HCT116 (cell line): ENCODE data around the gene POLH. TPM values are rescaled to one million over a fixed set of nuclear protein-coding genes. Genes with fewer than 3 reads are reported as not detected.

ENCODE experiments used
- ATAC-seq: fragments of 200-7000 bp; cut with Tn5 transposase; 2 replicates; pipeline ENCODE4 v1.9.1; 2020; ENCODE audit warnings: mild to moderate bottlenecking, moderate library complexity
- BruUV-seq: library from RNA; stranded (reverse); fragments of 400-500 nt; replicated peaks from 2 replicates; lab custom pipeline; 2021; lab: Mats Ljungman, UMichigan
- CTCF ChIA-PET: fragments of 300-600 bp; sonication (Branson Sonifier 250); formaldehyde crosslinking; loops from one replicate; lab custom pipeline; 2021; ENCODE audit warnings: antibody characterized with exemption; lab: Charles Lee
- POLR2A ChIA-PET: fragments of 300-600, 350-600 bp; sonication (Branson Sonifier 250); formaldehyde crosslinking; loops from one replicate; lab custom pipeline; 2021; ENCODE audit warnings: antibody characterized with exemption; lab: Charles Lee
- RAD21 ChIA-PET, 2 experiments: fragments of 300-600 bp; sonication (Branson Sonifier 250); formaldehyde crosslinking; loops; one replicate each; lab custom pipeline; 2023; ENCODE audit warnings: low total read pairs in 2 of 2; ENCODE audit not compliant: uncharacterized antibody in 2 of 2, unreplicated experiment in 2 of 2, low non-redundant PET in 1 of 2; lab: Charles Lee
- DNase-seq: peaks from one replicate; pipeline ENCODE4 v3.0.0-alpha.2; 2010; ENCODE audit warnings: low read depth, low spot score
- H2AFZ ChIP-seq: fragments of 200-600 bp; shearing (Covaris generic), sonication (generic); 2 replicates; pipeline ENCODE4 v1.6.1; 2017; ENCODE audit warnings: low read depth, mixed run types, mixed read lengths, antibody characterized with exemption, low read length; ENCODE audit not compliant: poor library complexity, severe bottlenecking
- H3K27ac ChIP-seq: 2 replicates; pipeline ENCODE4 v1.5.1; 2012; ENCODE audit warnings: low read depth, low read length
- H3K27me3 ChIP-seq: fragments of 200-600 bp; sonication (generic); 2 replicates; pipeline ENCODE4 v1.6.1; 2016; ENCODE audit warnings: mixed run types, low read length, mixed read lengths; ENCODE audit not compliant: insufficient read depth
- H3K36me3 ChIP-seq, 2 experiments: fragments of 200-500 bp in 1 of 2; fragments of 200-600 bp in 1 of 2; sonication (Bioruptor generic) in 1 of 2; sonication (generic) in 1 of 2; 2 replicates each; pipeline versions ENCODE4 v1.5.1 to v1.6.1; 2014 to 2016; ENCODE audit warnings: low read length in 2 of 2, inconsistent platforms in 1 of 2, mixed read lengths in 1 of 2, mixed run types in 1 of 2; ENCODE audit not compliant: insufficient read depth in 2 of 2, control insufficient read depth in 1 of 2
- H3K4me1 ChIP-seq, 2 experiments: fragments of 200-600 bp in 1 of 2; sonication (generic) in 1 of 2; 2 replicates each; pipeline versions ENCODE4 v1.5.1 to v1.6.1; 2012 to 2017; ENCODE audit warnings: low read length in 2 of 2, inconsistent platforms in 1 of 2, mild to moderate bottlenecking in 1 of 2, mixed read lengths in 1 of 2, mixed run types in 1 of 2, moderate library complexity in 1 of 2; ENCODE audit not compliant: insufficient read depth in 2 of 2, control insufficient read depth in 1 of 2
- H3K4me2 ChIP-seq: fragments of 200-600 bp; sonication (generic); 2 replicates; pipeline ENCODE4 v1.6.1; 2017; ENCODE audit warnings: mixed run types, low read length, mixed read lengths
- H3K4me3 ChIP-seq, 2 experiments: fragments of 200-600 bp in 1 of 2; sonication (generic) in 1 of 2; replicated peaks in 1 of 2; 2 replicates each; pipeline ENCODE4 v1.5.1; 2011 to 2016; ENCODE audit warnings: low read length in 2 of 2, control low read depth in 1 of 2, low read depth in 1 of 2, mild to moderate bottlenecking in 1 of 2, mixed read lengths in 1 of 2, mixed run types in 1 of 2
- H3K79me2 ChIP-seq: fragments of 200-600 bp; sonication (generic); 2 replicates; pipeline ENCODE4 v1.6.1; 2017; ENCODE audit warnings: mild to moderate bottlenecking, mixed run types, low read length, moderate library complexity, mixed read lengths; ENCODE audit not compliant: insufficient read depth
- H3K9ac ChIP-seq: fragments of 200-600 bp; sonication (generic); 2 replicates; pipeline ENCODE4 v1.6.1; 2016; ENCODE audit warnings: low read length, mixed read lengths
- H3K9me2 ChIP-seq: fragments of 200-600 bp; sonication (generic), shearing (Covaris generic); 2 replicates; pipeline ENCODE4 v1.6.1; 2017; ENCODE audit warnings: mixed run types, mild to moderate bottlenecking, moderate library complexity; ENCODE audit not compliant: insufficient read depth
- H3K9me3 ChIP-seq, 2 experiments: fragments of 200-500 bp in 1 of 2; fragments of 200-600 bp in 1 of 2; sonication (Bioruptor generic) in 1 of 2; sonication (generic) in 1 of 2; 2 replicates each; pipeline ENCODE4 v1.6.1; 2014 to 2017; ENCODE audit warnings: low read length in 2 of 2, mixed read lengths in 2 of 2, inconsistent platforms in 1 of 2, low read depth in 1 of 2, mild to moderate bottlenecking in 1 of 2, mixed run types in 1 of 2, moderate library complexity in 1 of 2; ENCODE audit not compliant: control insufficient read depth in 1 of 2, insufficient read depth in 1 of 2
- H4K20me1 ChIP-seq: fragments of 200-600 bp; sonication (generic), shearing (Covaris generic); 2 replicates; pipeline ENCODE4 v1.6.1; 2017; ENCODE audit warnings: mixed run types, mild to moderate bottlenecking, moderate library complexity; ENCODE audit not compliant: insufficient read depth
- ATF3 ChIP-seq: IDR thresholded peaks from 2 replicates; pipeline ENCODE4 v1.6.1; 2012
- CBX3 ChIP-seq: IDR thresholded peaks from 2 replicates; pipeline ENCODE4 v1.6.1; 2012; ENCODE audit warnings: low read depth
- CEBPB ChIP-seq: IDR thresholded peaks from 2 replicates; pipeline ENCODE4 v1.6.1; 2012; ENCODE audit warnings: low read depth
- CTCF ChIP-seq, 3 experiments: fragments of 200-600 bp in 1 of 3; sonication (generic) in 1 of 3; IDR thresholded peaks in 2 of 3; conservative IDR thresholded peaks in 1 of 3; 2 replicates each; pipeline ENCODE4 v1.5.1; 2012 to 2017; ENCODE audit warnings: low read depth in 2 of 3, low read length in 2 of 3, antibody characterized with exemption in 1 of 3, borderline replicate concordance in 1 of 3, control low read depth in 1 of 3, mild to moderate bottlenecking in 1 of 3, mixed read lengths in 1 of 3, mixed run types in 1 of 3, moderate library complexity in 1 of 3; ENCODE audit not compliant: insufficient read depth in 1 of 3
- EGR1 ChIP-seq: IDR thresholded peaks from 2 replicates; pipeline ENCODE4 v1.6.1; 2012; ENCODE audit warnings: low read depth
- ELF1 ChIP-seq: IDR thresholded peaks from 2 replicates; pipeline ENCODE4 v1.6.1; 2012; ENCODE audit warnings: low read depth, borderline replicate concordance
- EZH2 ChIP-seq: fragments of 200-600 bp; sonication (generic); IDR thresholded peaks from 2 replicates; pipeline ENCODE4 v1.6.1; 2017; ENCODE audit warnings: antibody characterized with exemption, mixed run types
- EZH2phosphoT487 ChIP-seq: fragments of 200-600 bp; IDR thresholded peaks from 2 replicates; pipeline ENCODE4 v1.6.1; 2018; ENCODE audit warnings: antibody characterized with exemption, borderline replicate concordance
- FOSL1 ChIP-seq: IDR thresholded peaks from 2 replicates; pipeline ENCODE4 v1.6.1; 2012; ENCODE audit warnings: low read depth
- MAX ChIP-seq: IDR thresholded peaks from 2 replicates; pipeline ENCODE4 v1.6.1; 2012
- POLR2A ChIP-seq: IDR thresholded peaks from 2 replicates; pipeline ENCODE4 v1.7.0; 2011; ENCODE audit warnings: borderline replicate concordance; ENCODE audit not compliant: insufficient read depth, insufficient read length; ENCODE audit errors: extremely low read depth
- POLR2AphosphoS5 ChIP-seq: IDR thresholded peaks from 2 replicates; pipeline ENCODE4 v1.6.1; 2011; ENCODE audit warnings: mild to moderate bottlenecking, low read depth, low read length, moderate library complexity
- SP1 ChIP-seq: IDR thresholded peaks from 2 replicates; pipeline ENCODE4 v1.6.1; 2012; ENCODE audit warnings: low read depth
- YY1 ChIP-seq: IDR thresholded peaks from 2 replicates; pipeline ENCODE4 v1.6.1; 2011; ENCODE audit warnings: low read length, low read depth, moderate library complexity, mild to moderate bottlenecking; ENCODE audit not compliant: insufficient replicate concordance; ENCODE audit errors: extremely low read depth
- ZBTB33 ChIP-seq: IDR thresholded peaks from 2 replicates; pipeline ENCODE4 v1.6.1; 2011; ENCODE audit warnings: mild to moderate bottlenecking, low read length, moderate library complexity; ENCODE audit not compliant: insufficient replicate concordance; ENCODE audit errors: extremely low read depth
- ZFX ChIP-seq: fragments of 450-650 bp; IDR thresholded peaks from 2 replicates; pipeline ENCODE4 v1.6.1; 2017
- intact Hi-C: fragments of 100-400 bp; cut with micrococcal nuclease; formaldehyde crosslinking; loops from 2 replicates; pipeline ENCODE4 v1.10.0; 2022
- total RNA-seq: library from RNA; stranded (reverse); gene quantifications from one replicate; pipeline ENCODE4 v1.2.1, GENCODE V29; 2021; ENCODE audit not compliant: unreplicated experiment

POLH gene
- total RNA-seq, 1 experiment from 2014 or later: 20.6 TPM

- TF ChIP-seq CTCF (IDR thresholded peaks at IDR 0.05 in 2 of 3, conservative IDR thresholded peaks at IDR 0.05 in 1 of 3; ENCODE audit: borderline replicate concordance in 1 of 3, insufficient read depth in 1 of 3, low read depth in 2 of 3, low read length in 2 of 3): no peak
- TF ChIP-seq EZH2phosphoT487: no peak
Observed at GRCh38 chr6:43635387-43636307, 59.7 kb downstream of the POLH start, which contains the start of gene MAD2L1BP (continued).

GRCh38 chr6:43636308-43636659, 60.3 kb downstream of the POLH start:
- Histone ChIP-seq H2AFZ (no peak overlapping the region), H3K4me2 (peak overlapping the region; percentile 91), H3K27me3 (no peaks in the 10 kb centered on the region), H3K79me2 (peaks cover 49% of the 10 kb centered on the region), H3K27ac (peak overlapping the region; percentile 84), H3K4me3 (peak overlapping the region; percentile 87), H3K9ac (peak overlapping the region; percentile 84), H3K9me2 (no peaks in the 10 kb centered on the region), H3K36me3 (peaks cover 17 to 26% of the 10 kb centered on the region in 2 experiments; a peak in 3 of 4 replicates), H3K9me3 (no peaks in the 10 kb centered on the region), H3K4me1 (peaks cover 7 to 19% of the 10 kb centered on the region in 2 experiments; a peak in 3 of 4 replicates), H4K20me1 (no peaks in the 10 kb centered on the region)
- ChIA-PET POLR2A (interaction anchor here (0.6 to 1.9 kb wide), 2 partner anchors 9 to 134 kb away, joined by 3 to 7 read pairs; partner anchors contain the start of gene VEGFA), RAD21 (no interaction called here), CTCF (interaction anchor here (1.6 kb wide), 1 partner anchor 31 kb away, joined by 3 read pairs; no protein-coding TSS in a partner anchor)
- DNase-seq: no peak
- TF ChIP-seq EZH2 (no peak), FOSL1 (no peak), POLR2A (no peak), SP1 (no peak), POLR2AphosphoS5 (no peak), ELF1 (no peak), ZFX (no peak), YY1 (no peak), ZBTB33 (no peak), EZH2phosphoT487 (no peak), ATF3 (no peak), EGR1 (no peak), MAX (no peak), CEBPB (no peak), CBX3 (no peak)
- intact Hi-C loops: no loop called here
- TSS peak; percentile 68 for BruUV-seq
- peak; percentile 8; the same call in 1 of the 2 replicates for ATAC-seq
